NCI-H526 (cell line): Measurements from ENCODE around the gene FBXO3.
"Not testable (repeated sequence)": the region's sequence is repeated elsewhere in the genome, so short reads cannot be mapped to it uniquely, and the experiment has no call there.

Experiments used
- DNase-seq, 2 experiments: peaks; one replicate each; lab custom pipeline; 2025; lab: John Stamatoyannopoulos, UW

Gene FBXO3

GRCh38 chr11:33772300-33772699, 2.0 kb downstream of the FBXO3 start:
- DNase-seq = no peak

DNA sequence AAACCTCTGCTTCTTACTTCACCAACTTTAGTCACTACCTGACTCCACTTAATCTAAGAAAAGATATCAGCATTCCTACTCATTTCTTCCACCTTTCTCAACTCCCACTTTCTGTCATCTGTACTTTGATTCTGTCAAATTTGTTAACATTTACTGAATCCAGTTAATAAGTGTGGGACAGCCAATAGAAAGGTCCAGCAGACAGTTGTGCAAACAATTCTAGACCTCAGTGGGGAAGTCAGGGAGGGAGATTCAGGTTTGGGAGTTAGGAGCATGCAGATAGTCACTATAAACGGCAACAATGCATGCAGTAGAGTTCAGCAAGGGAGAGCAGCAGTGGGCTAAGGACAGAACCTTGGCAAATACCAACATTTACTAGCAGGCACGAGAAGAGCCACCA, 4.1 kb downstream of the FBXO3 start:
- no peak for DNase-seq

GRCh38 chr11:33769542-33769941, 4.8 kb downstream of the FBXO3 start:
- DNase-seq = no peak

DNA sequence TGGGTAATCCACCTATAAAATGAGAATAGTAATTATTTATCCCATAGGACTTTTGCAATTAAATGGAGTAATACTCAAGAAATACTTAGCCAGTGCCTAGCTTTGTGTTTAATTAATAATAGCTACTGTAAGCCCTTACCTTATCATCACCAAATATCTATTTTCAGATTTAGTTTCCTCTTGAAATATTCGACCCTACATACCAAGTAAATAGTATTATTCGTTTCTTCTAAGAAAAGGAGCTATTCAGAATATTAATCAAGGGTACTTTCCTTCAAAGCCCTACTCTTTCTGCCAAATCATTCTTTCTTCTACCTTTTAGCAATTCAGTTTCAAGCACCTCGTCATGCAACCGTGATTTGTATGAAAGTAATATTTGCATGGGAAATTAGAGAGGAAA, 6.7 kb downstream of the FBXO3 start:
- DNase-seq = no peak

DNA sequence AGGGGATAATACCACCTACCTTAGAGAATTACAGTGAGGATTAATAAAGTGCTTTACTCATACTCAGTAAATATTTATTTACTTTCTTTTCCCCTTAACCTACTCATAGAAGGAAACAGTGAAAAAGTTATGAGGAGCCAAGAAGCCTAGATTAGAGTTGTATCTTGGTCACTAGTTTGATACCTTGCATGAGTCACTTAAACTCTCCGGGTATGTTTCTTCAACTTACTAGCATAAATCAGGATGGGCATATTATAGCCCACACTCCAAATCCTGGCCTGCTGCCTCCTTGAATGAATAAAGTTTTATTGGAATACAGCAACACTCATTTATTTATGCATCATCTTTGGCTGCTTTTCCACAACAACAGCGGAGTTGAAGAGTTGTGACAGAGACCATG, 8.2 kb downstream of the FBXO3 start:
- no peak for DNase-seq

DNA sequence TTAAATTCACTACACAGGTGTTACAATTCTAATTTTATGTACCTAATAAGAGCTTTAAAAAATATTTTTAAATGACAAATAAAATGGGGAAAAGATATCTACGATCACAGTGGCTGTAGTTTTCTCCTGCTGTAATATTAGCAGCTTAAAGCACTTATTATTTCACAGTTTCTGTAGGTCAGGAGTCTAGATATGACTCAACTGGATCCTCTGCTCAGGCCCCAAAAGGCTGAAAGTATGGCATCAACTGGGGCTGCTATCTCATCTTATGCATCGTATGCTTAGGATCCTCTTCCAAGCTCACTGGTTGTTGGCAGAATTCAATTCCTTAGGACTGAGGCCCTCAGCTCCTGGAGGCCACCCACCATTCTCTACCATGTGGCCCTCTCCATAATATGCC, 12.8 kb downstream of the FBXO3 start:
- no peak for DNase-seq

DNA sequence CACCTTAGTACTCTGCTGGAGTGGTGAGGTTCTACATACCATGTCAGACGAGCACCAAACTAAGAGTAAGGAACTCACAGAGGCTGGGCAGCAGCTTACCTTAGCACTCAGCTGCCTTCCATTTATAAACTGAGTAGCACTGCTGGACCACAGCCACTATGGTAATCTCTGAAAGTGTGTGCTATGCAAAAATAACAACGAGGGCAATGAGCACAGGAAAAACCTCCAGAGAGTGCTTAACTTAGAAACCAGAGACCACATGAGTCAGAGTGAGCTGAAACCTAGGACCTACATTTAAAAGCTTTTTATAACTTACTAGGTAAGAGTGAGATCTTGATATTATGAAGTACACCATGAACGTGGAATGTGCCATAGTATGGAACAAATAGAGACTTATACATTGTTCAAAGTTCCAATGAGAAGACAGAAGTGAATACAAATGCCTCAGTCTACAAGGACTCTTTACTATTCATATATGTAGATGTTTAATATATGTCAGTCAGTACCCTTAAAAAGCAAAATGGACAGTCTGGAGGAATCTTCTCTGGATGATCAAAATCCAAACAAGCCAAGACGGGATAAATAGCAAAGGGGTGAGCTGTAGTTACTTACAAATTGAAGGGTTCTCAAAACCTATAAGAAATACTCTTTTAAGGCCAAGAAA, 20.9 kb downstream of the FBXO3 start:
- DNase-seq = peak in 1 of 2 experiments; percentile 27

GRCh38 chr11:33751878-33752277, 22.4 kb downstream of the FBXO3 start:
- no peak for DNase-seq

DNA sequence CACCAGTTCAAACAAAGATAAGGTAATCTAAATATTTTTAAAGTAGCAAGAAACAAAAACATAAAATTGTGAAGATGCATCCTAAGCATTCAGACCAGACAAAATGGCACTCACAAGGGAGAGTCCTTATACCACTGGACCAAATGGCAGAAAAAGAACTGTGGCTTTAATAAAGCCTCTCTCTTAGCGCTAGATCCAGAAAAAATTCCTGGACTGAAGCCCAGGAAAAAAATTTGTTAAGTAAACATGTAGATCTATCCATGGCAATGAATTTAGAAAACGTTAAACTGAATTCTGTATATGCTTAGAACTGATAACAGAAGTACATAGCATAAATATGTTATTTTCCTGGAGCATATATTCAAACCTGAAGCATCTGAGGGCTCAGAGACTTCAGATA, 26.3 kb downstream of the FBXO3 start:
- DNase-seq = peak; percentile 11 to 16

DNA sequence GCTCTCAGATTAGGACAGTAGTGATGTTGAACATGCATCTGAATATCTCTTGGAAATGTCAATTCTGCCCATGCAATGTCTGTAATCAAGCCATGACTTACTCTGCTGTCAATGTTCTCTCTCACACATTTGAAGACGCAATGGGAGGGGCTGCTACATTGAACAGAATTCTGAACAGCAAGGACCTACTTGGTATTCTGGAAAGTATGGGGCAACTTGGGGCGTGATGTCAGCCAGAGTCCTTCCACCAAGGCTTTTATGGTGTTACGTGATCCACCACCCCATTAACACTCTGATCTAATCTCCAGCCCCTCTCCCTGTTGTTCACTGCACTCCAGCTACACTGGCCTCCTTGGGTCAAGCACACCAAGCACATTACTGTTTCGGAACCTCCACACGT, 31.0 kb downstream of the FBXO3 start:
- DNase-seq = no peak

DNA sequence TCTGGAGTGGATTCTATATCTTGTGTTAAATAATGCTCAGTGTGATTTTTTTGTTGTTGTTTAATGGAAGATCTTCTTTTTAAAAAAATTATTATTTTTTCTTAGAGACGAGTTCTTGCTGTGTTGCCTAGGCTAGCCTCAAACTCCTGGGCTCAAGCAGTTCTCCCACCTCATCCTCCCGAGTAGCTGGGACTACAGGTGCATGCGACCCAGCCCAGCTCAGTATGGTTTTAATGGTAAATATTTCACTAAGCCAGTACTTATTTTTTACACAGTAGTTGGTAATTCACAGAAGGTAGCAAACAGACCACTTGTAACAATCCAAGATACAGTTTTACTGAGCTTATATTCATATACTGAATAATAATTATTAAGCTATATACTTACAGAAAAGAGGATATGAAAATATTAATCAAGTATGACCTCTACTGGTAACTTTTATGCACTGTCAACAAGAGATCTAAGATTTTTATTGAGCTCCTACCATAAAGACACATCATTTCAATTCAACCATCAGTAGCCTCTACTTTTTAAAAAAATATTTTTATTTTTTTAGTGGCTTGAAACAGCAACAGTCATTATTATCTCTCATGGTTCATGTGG, 32.0 kb downstream of the FBXO3 start:
- DNase-seq = peak in 1 of 2 experiments; percentile 45

- DNase-seq = no peak
These were observed 32.5 kb downstream of the FBXO3 start for GRCh38 chr11:33741806-33742205.

DNA sequence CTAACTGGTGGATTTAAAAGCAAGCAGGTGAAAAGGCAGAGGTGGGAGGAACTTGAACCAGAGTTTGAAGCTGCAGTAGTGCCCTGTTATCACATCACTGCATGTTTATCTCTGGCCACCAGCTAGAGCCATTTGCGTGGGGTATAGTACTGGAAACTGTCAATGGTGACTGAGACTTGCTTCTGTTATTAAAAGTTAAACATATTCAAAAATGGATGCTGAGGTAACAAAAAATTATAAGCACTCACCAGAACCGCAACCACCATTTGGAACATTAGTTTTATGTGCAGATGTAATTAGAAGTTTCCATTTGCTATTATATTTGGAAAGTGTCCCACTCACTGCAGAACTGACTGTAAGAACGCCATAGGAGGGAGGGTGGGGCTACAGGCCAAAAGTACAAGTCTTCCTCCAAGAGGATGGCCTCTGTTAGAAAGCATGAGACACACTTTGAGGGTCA, 36.9 kb downstream of the FBXO3 start:
- DNase-seq = no peak

DNA sequence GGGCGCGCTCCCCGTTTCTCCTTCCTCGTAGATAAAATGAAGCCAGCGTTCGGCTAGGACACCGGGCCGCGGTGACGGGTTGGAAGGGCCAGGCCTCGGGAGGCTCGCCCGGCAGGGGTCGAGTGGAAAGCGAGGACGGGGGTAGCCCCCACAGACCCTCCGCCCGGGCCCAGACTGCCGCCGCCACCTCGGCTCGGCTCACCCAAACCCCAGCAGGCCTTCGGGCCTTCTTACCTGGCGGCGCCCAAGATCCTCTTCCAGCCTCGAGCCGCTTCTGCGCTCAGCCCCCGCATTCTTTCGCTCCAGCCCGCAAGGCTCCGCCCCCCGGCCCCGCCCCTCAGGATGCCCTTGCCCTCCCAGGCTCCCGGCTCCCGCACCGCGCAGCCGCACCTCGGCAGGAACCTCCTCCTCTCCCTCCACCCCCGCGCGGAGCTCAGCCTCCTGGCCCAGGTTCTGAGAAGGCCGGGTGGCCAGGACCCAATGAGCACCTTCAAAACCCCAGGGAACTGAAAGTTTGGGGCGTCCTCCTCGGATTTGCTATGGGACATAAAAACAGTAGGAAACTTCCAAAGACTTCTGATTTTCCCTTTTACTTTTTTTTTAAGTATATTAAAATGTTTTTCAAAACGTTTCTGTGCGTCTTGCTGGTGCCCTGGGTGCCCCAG, 38.0 kb downstream of the FBXO3 start, which contains the start of gene CD59:
CD59 (minus strand) TSS at position 276 of the 665 bp plus-strand sequence. CDS start 13,978 bp downstream, outside the sequence.
- peak; percentile 90 to 99 for DNase-seq

DNA sequence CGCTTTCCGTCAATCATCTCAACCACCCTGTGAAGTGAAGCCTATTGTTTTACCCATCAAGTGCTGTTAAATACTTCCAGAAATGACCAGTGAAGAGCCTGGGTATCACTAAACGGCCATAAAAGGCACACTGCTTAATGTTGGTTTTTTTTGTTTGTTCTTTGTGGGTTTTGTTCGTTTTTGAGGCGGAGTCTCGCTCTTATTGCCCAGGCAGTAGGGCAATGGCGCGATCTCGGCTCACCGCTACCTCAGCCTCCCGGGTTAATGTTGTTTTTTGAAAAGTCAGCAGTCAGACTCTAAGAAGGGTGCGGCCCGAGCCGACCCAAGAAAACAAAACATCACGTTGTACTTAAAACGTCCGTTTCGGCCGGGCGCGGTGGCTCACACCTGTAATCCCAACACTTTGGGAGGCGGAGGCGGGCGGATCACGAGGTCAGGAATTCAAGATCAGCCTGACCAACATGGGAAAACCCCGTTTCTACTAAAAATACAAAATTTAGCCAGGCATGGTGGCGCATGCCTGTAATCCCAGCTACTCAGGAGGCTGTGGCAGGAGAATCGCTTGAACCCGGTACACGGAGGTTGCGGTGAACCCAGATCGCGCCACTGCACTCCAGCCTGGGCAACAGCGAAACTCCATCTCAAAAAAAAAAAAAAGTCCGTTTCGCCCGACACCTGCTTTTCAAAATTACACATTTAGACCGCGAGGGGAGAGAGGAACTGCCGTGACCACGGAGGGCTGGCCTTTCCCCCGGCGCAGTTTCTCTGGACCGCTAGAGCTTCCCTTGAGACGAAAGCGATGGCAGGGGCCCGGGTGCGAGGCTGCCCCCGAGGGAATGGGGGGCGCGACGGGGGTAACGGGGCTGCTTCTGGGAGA, 38.8 kb downstream of the FBXO3 start:
- DNase-seq = peak; percentile 57 to 80

DNA sequence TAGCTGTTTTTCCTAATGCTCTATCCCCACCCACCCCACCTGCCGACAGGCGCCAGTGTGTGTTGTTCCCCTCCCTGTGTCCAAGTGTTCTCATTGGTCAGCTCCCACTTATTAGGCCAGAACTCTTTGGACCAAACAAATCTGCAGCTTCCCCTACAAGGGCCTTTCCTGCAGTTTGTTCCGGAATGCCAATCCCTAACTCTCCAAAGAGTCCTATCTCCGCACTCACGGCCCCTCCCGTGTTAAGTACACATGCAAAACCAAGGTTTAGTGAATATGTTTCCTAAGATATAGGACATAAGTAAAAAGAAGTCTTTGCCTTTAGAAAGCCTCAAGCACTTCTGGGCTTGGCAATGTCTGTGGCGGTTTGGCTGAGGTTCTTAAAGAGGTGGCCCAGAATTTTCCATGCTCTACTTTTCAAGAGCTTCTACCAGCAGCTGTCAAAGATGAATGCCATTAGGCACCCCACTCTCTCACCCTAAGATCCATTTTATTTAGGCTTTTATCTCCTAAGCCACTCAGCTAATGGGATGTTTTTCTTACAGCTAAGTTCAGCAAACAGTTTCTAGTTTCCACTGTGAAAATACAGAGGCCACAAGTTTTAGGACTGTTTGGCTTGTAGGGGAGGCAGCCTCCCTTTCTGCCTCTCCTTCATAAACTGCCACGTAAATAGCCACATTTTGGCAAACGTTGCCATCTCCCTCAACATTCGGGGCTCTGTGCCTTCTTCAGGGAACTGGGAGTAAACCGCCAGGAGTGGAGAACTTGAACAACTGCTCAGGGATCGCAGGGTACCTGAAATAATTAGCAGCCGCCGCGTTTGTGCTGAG, 39.7 kb downstream of the FBXO3 start:
- peak; percentile 56 to 66 for DNase-seq

DNA sequence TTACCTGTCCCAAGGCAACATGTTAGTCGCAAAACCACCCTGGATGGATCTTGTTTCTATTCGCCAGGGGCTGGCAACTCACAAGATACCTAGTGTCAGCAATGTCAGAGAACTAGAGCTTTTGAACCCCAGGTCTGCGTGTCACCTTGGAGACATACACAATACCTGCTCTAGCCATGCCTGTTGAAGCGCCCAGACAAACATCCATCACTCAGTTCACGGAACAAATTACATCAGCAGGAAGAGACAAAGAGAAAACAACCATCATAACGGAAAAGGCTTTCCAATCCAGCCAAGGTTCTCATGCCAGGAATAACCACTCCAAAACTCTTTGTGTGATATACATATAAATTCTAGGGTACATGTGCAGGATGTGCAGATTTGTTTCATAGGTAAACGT, 40.3 kb downstream of the FBXO3 start:
- DNase-seq = no peak

DNA sequence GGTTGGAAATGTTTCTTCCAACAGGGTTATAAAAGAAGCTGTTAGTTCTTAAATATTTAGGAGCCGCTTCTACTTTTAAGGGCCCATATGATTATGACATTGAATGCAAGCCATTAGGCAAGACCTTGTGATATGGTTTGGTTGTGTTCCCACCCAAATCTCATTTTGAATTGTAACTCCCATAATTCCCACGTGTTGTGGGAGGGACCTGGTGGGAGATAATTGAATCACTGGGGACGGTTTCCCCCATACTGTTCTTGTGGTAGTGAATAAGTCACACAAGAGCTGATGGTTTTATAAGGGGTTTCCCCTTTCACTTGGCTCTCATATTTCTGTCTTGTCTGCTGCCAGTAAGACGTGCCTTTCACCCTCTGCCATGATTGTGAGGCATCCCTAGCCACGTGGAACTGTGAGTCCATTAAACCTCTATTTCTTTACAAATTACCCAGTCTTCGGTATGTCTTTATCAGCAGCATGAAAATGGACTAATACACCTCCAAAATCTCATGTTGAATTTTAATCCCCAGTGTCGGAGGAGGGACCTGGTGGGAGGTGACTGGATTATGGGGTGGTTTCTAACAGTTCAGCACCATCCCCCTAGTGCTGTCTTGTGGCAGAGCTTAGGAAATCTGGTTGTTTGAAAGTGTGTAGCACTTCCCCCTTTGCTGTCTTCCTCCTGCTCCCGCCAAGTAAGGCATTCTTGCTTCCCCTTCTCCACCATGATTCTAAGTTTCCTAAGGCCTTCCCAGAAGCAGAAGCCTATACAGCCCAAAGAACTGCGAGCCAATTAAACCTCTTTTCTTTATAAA, 42.4 kb downstream of the FBXO3 start:
- no peak for DNase-seq

DNA sequence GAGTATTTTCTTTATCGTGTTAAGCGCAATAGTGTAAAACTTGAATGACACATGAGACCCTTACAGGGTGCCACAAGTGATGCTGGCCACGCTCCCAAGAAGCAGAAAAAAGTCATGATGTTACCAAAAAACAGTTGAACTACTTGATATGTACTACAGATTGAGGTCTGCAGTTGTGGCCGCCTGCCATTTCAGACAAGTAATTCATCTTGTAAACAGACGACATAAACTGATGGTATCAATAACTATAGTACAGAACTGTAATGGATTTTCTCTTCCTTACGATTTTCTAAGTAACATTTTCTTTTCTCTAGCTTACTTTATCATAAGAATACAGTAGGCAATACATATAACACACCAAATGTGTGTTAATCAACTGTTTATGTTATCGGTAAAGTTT, 43.6 kb downstream of the FBXO3 start:
- no peak for DNase-seq

DNA sequence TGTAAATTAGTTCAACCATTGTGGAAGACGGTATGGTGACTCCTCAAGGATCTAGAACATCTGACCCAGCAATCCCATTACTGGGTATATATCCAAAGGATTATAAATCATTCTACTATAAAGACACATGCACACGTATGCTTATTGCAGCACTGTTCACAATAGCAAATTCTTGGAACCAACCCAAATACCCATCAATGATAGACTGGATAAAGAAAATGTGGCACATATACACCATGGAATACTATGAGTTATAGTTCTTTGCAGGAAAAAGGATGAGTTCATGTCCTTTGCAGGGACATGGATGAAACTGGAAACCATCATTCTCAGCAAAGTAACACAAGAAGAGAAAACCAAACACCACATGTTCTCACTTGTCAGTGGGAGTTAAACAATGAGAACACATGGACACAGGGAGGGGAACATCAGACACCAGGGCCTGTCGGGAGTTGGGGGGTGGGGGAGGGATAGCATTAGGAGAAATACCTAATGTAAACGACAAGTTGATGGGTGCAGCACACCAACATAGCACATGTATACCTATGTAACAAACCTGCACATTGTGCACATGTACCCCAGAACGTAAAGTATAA, 45.2 kb downstream of the FBXO3 start:
- DNase-seq = not testable (repeated sequence)
